HepG2 (cell line): ENCODE data around the gene PRXL2B. TPM values are rescaled to one million over a fixed set of nuclear protein-coding genes. Genes with fewer than 3 reads are reported as not detected.

Source experiments
- CCDC6 ChIP-seq: sonication (generic); formaldehyde crosslinking; IDR thresholded peaks from 2 replicates; pipeline ENCODE4 v1.8.1; 2022; ENCODE audit warnings: mild to moderate bottlenecking, missing genetic modification reagents, moderate library complexity
- ZNF121 ChIP-seq: sonication (generic); formaldehyde crosslinking; IDR thresholded peaks from 2 replicates; pipeline ENCODE4 v1.5.0; 2020; ENCODE audit warnings: mild to moderate bottlenecking, missing genetic modification reagents
- polyA plus RNA-seq, 8 experiments: library from polyadenylated mRNA; depleted of rRNA in 3 of 8; stranded (reverse) in 7 of 8; unstranded in 1 of 8; fragments of >200 nt; fragmentation: Illumina TruSeq in 4 of 8; extraction: Trizol in 4 of 8; gene quantifications; 2 replicates each; pipeline versions ENCODE4 v1.2.1 to v1.2.3, GENCODE V29; 2011 to 2016; ENCODE audit warnings: low read depth in 4 of 8, missing spikeins in 1 of 8, mixed read lengths in 1 of 8; ENCODE audit not compliant: insufficient read depth in 1 of 8
- total RNA-seq, 5 experiments: library from RNA; depleted of rRNA; stranded (reverse); fragments of >200 nt; fragmentation: Illumina TruSeq; extraction: Trizol; gene quantifications; 2 replicates each; pipeline ENCODE4 v1.2.3, GENCODE V29; 2016; ENCODE audit warnings: low read depth in 1 of 5
- TF ChIP-seq, protein P1 (sequence below): sonication (generic); formaldehyde crosslinking; IDR thresholded peaks from 2 replicates; pipeline ENCODE4 v1.8.0; 2023; ENCODE audit warnings: mild to moderate bottlenecking, missing genetic modification reagents
- TF ChIP-seq, protein P2 (sequence below): sonication (generic); formaldehyde crosslinking; IDR thresholded peaks from 2 replicates; pipeline ENCODE4 v1.9.0; 2021; ENCODE audit warnings: missing genetic modification reagents, mild to moderate bottlenecking, borderline replicate concordance
- TF ChIP-seq, protein P3 (sequence below): sonication (generic); formaldehyde crosslinking; IDR thresholded peaks from 2 replicates; pipeline ENCODE4 v1.4.0; 2020; ENCODE audit warnings: mild to moderate bottlenecking, missing genetic modification reagents
- TF ChIP-seq, protein P4 (sequence below): IDR thresholded peaks from 2 replicates; pipeline ENCODE4 v1.6.1; 2012; ENCODE audit warnings: low read length, improper control_type of control experiment

Gene PRXL2B
- total and polyA plus RNA-seq, 2 of the 13 experiments (the other 11 are each of a cell fraction or from before 2014, with no cell fraction given), result 16.8 to 22.1 TPM

DNA sequence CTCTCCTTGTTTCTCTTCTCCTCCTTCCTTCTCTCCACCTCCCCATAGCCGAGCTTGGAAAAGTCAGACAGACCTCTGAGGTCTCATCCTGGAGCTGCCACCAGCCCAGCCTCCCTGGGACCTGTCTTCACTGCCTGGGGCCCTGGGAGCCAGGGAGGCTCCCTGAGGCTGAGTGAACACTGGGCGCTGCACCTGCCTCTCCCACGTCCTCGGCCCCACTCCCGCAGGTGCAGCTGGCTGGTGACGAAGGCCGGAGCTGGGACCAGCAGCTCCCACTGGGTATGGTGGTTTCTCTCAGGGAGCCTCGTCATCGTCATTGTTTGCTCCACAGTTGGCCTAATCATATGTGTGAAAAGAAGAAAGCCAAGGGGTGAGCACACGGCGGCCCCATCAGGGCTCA is 25.1 kb upstream of the PRXL2B start (continued):
- TF ChIP-seq, protein P1, sequence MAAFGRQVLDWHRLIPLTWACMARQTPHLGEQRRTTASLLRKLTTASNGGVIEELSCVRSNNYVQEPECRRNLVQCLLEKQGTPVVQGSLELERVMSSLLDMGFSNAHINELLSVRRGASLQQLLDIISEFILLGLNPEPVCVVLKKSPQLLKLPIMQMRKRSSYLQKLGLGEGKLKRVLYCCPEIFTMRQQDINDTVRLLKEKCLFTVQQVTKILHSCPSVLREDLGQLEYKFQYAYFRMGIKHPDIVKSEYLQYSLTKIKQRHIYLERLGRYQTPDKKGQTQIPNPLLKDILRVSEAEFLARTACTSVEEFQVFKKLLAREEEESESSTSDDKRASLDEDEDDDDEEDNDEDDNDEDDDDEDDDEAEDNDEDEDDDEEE, result no peak
- TF ChIP-seq ZNF121 (CRISPR knock-in tag) (no peak), CCDC6 (CRISPR knock-in tag) (no peak)
- TF ChIP-seq, protein P2, sequence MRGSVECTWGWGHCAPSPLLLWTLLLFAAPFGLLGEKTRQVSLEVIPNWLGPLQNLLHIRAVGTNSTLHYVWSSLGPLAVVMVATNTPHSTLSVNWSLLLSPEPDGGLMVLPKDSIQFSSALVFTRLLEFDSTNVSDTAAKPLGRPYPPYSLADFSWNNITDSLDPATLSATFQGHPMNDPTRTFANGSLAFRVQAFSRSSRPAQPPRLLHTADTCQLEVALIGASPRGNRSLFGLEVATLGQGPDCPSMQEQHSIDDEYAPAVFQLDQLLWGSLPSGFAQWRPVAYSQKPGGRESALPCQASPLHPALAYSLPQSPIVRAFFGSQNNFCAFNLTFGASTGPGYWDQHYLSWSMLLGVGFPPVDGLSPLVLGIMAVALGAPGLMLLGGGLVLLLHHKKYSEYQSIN (CRISPR knock-in tag), result no peak
- TF ChIP-seq, protein P3, sequence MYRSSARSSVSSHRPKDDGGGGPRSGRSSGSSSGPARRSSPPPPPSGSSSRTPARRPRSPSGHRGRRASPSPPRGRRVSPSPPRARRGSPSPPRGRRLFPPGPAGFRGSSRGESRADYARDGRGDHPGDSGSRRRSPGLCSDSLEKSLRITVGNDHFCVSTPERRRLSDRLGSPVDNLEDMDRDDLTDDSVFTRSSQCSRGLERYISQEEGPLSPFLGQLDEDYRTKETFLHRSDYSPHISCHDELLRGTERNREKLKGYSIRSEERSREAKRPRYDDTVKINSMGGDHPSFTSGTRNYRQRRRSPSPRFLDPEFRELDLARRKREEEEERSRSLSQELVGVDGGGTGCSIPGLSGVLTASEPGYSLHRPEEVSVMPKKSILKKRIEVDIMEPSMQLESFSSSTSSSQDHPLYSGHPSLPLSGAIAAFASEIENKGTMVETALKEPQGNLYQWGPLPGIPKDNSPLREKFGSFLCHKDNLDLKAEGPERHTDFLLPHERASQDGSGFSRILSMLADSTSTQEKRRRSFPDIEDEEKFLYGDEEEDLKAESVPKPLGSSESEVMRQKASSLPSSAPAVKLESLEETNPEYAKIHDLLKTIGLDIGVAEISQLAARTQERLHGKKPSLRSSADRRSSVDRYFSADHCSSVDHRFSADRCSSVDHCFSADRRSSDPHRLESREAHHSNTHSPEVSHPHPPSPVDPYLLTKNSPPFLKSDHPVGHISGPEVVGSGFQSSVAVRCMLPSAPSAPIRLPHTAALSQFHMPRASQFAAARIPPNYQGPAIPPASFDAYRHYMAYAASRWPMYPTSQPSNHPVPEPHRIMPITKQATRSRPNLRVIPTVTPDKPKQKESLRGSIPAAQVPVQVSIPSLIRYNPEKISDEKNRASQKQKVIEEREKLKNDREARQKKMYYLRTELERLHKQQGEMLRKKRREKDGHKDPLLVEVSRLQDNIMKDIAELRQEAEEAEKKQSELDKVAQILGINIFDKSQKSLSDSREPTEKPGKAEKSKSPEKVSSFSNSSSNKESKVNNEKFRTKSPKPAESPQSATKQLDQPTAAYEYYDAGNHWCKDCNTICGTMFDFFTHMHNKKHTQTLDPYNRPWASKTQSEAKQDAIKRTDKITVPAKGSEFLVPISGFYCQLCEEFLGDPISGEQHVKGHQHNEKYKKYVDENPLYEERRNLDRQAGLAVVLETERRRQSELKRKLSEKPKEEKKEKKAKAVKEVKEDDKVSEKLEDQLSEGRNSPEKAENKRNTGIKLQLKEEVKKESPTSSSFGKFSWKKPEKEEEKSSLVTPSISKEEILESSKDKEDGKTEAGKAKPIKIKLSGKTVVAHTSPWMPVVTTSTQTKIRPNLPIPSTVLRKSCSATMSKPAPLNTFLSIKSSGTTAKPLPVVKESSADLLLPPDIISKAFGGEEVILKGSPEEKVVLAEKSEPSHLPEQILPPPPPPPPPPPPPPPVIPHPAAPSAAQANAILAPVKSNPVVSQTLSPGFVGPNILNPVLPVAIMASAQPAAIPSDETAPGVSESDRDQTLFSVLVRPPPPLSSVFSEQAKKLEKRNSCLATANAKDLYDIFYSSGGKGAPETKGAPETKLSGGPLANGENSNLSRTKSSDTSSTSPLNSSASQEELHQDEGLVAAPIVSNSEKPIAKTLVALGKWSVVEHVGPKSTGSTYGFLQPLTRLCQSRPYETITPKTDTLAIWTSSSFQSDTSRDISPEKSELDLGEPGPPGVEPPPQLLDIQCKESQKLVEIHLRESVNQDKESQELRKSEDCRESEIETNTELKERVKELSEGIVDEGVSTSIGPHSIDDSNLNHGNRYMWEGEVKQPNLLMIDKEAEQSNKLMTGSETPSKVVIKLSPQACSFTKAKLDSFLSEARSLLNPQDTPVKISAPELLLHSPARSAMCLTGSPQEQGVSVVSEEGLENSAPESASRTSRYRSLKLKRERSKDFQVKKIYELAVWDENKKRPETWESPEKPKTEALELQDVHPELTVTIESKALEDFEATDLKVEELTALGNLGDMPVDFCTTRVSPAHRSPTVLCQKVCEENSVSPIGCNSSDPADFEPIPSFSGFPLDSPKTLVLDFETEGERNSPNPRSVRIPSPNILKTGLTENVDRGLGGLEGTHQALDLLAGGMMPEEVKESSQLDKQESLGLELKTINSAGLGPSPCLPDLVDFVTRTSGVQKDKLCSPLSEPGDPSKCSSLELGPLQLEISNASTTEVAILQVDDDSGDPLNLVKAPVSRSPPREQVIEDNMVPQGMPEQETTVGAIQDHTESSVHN (CRISPR knock-in tag), result no peak
- TF ChIP-seq, protein P4, sequence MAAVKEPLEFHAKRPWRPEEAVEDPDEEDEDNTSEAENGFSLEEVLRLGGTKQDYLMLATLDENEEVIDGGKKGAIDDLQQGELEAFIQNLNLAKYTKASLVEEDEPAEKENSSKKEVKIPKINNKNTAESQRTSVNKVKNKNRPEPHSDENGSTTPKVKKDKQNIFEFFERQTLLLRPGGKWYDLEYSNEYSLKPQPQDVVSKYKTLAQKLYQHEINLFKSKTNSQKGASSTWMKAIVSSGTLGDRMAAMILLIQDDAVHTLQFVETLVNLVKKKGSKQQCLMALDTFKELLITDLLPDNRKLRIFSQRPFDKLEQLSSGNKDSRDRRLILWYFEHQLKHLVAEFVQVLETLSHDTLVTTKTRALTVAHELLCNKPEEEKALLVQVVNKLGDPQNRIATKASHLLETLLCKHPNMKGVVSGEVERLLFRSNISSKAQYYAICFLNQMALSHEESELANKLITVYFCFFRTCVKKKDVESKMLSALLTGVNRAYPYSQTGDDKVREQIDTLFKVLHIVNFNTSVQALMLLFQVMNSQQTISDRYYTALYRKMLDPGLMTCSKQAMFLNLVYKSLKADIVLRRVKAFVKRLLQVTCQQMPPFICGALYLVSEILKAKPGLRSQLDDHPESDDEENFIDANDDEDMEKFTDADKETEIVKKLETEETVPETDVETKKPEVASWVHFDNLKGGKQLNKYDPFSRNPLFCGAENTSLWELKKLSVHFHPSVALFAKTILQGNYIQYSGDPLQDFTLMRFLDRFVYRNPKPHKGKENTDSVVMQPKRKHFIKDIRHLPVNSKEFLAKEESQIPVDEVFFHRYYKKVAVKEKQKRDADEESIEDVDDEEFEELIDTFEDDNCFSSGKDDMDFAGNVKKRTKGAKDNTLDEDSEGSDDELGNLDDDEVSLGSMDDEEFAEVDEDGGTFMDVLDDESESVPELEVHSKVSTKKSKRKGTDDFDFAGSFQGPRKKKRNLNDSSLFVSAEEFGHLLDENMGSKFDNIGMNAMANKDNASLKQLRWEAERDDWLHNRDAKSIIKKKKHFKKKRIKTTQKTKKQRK, result no peak
- TF ChIP-seq, all 625 proteins: peak for 0
